CD14-positive monocyte (primary cell): ENCODE measurements around the gene LOXHD1. TPM values are rescaled to one million over a fixed set of nuclear protein-coding genes. Genes with fewer than 3 reads are reported as not detected.

Source experiments
- DNase-seq, 3 donors: peaks; one replicate each; pipeline ENCODE4 v3.0.0-alpha.2; 2011 to 2022
- H2AFZ ChIP-seq: 2 replicates; pipeline ENCODE4 v1.6.0; 2012; ENCODE audit warnings: mild to moderate bottlenecking, low read depth, low read length, inconsistent platforms; ENCODE audit not compliant: insufficient read depth, poor library complexity, severe bottlenecking
- H3K27ac ChIP-seq, 2 donors: 1 replicate in 1 of 2; 2 replicates in 1 of 2; pipeline ENCODE4 v1.5.1; 2012 to 2013; ENCODE audit warnings: low read length in 2 of 2, control low read depth in 1 of 2, inconsistent platforms in 1 of 2, low read depth in 1 of 2, mild to moderate bottlenecking in 1 of 2
- H3K27me3 ChIP-seq, 2 donors: one replicate each; pipeline versions ENCODE4 v1.6.0 to v1.6.1; 2011 to 2013; ENCODE audit warnings: low read length in 2 of 2; ENCODE audit not compliant: control insufficient read depth in 2 of 2, insufficient read depth in 2 of 2
- H3K36me3 ChIP-seq, 2 donors: replicated peaks in 1 of 2; 1 replicate in 1 of 2; 2 replicates in 1 of 2; pipeline versions ENCODE4 v1.5.1 to v1.6.1; 2012 to 2013; ENCODE audit warnings: low read length in 2 of 2, control low read depth in 1 of 2, inconsistent platforms in 1 of 2, mild to moderate bottlenecking in 1 of 2; ENCODE audit not compliant: insufficient read depth in 2 of 2, control insufficient read depth in 1 of 2
- H3K4me1 ChIP-seq, 2 donors: 1 replicate in 1 of 2; 2 replicates in 1 of 2; pipeline versions ENCODE4 v1.5.1 to v1.6.1; 2012 to 2013; ENCODE audit warnings: low read length in 2 of 2, control low read depth in 1 of 2, inconsistent platforms in 1 of 2, mild to moderate bottlenecking in 1 of 2, moderate library complexity in 1 of 2; ENCODE audit not compliant: insufficient read depth in 2 of 2, control insufficient read depth in 1 of 2
- H3K4me2 ChIP-seq: replicated peaks from 2 replicates; pipeline ENCODE3; 2012; ENCODE audit warnings: low read length, moderate library complexity, mild to moderate bottlenecking; ENCODE audit not compliant: poor library complexity, severe bottlenecking; ENCODE audit errors: extremely low read depth
- H3K4me3 ChIP-seq, 3 experiments: fragments of 200-600 bp in 1 of 3; sonication (generic) in 1 of 3; replicated peaks in 1 of 3; 1 replicate in 2 of 3; 2 replicates in 1 of 3; pipeline ENCODE4 v1.5.1; 2011 to 2013; ENCODE audit warnings: low read length in 3 of 3, mild to moderate bottlenecking in 3 of 3, control low read depth in 2 of 3, low read depth in 2 of 3, inconsistent platforms in 1 of 3, moderate library complexity in 1 of 3
- H3K79me2 ChIP-seq: 2 replicates; pipeline ENCODE4 v1.6.0; 2012; ENCODE audit warnings: mild to moderate bottlenecking, control low read depth, inconsistent platforms, low read length, moderate library complexity; ENCODE audit not compliant: insufficient read depth
- H3K9ac ChIP-seq: 2 replicates; pipeline ENCODE4 v1.6.0; 2017; ENCODE audit warnings: low read length, mild to moderate bottlenecking; ENCODE audit not compliant: insufficient read depth, poor library complexity, severe bottlenecking
- H3K9me3 ChIP-seq, 2 donors: replicated peaks in 1 of 2; 1 replicate in 1 of 2; 2 replicates in 1 of 2; pipeline versions ENCODE4 v1.5.1 to v1.6.1; 2012 to 2013; ENCODE audit warnings: low read length in 2 of 2, control low read depth in 1 of 2; ENCODE audit not compliant: control insufficient read depth in 1 of 2, insufficient read depth in 1 of 2
- H4K20me1 ChIP-seq: 2 replicates; pipeline ENCODE4 v1.6.0; 2012; ENCODE audit warnings: mild to moderate bottlenecking, low read length, control low read depth, moderate library complexity; ENCODE audit not compliant: insufficient read depth
- H3K27ac Mint-ChIP-seq, 7 donors: one replicate each; pipeline ENCODE4 v1.8.0; 2020; ENCODE audit warnings: mild to moderate bottlenecking in 7 of 7, mixed read lengths in 7 of 7, moderate library complexity in 6 of 7, inconsistent platforms in 2 of 7
- H3K27me3 Mint-ChIP-seq, 3 donors: one replicate each; pipeline ENCODE4 v1.8.0; 2021 to 2022; ENCODE audit warnings: low read depth in 3 of 3, mild to moderate bottlenecking in 3 of 3, mixed read lengths in 3 of 3, moderate library complexity in 3 of 3, inconsistent platforms in 1 of 3
- H3K36me3 Mint-ChIP-seq, 2 donors: one replicate each; pipeline ENCODE4 v1.8.0; 2020; ENCODE audit warnings: mixed read lengths in 2 of 2, inconsistent platforms in 1 of 2, mild to moderate bottlenecking in 1 of 2
- H3K4me1 Mint-ChIP-seq: one replicate; pipeline ENCODE4 v1.8.0; 2020; ENCODE audit warnings: mild to moderate bottlenecking, mixed read lengths
- H3K4me3 Mint-ChIP-seq, 2 donors: one replicate each; pipeline ENCODE4 v1.8.0; 2020; ENCODE audit warnings: mild to moderate bottlenecking in 2 of 2, mixed read lengths in 2 of 2, moderate library complexity in 1 of 2
- H3K9me3 Mint-ChIP-seq, 7 donors: one replicate each; pipeline ENCODE4 v1.8.0; 2020 to 2022; ENCODE audit warnings: mixed read lengths in 7 of 7, mild to moderate bottlenecking in 6 of 7, moderate library complexity in 6 of 7, inconsistent platforms in 2 of 7
- WGBS: methylation state at CpG from one replicate; pipeline ENCODE4 v1.1.5; 2013; ENCODE audit warnings: missing lambda C conversion rate; ENCODE audit not compliant: insufficient coverage; 5-methylcytosine and 5-hydroxymethylcytosine counted together
- intact Hi-C, 2 donors: fragments of 100-400 bp; cut with micrococcal nuclease; formaldehyde crosslinking; loops; one replicate each; pipeline versions ENCODE4 v1.15.0 to v1.15.1; 2023
- polyA plus RNA-seq, 3 donors: library from polyadenylated mRNA; depleted of rRNA in 1 of 3; unstranded in 2 of 3; stranded (reverse) in 1 of 3; fragments of 300-500 nt in 2 of 3; fragments of >200 nt in 1 of 3; fragmentation: Illumina TruSeq in 2 of 3; gene quantifications; 1 replicate in 2 of 3; 2 replicates in 1 of 3; pipeline ENCODE4 v1.2.3, GENCODE V29; 2012 to 2021
- TF ChIP-seq, protein P1 (sequence below): fragments of 200-600 bp; IDR thresholded peaks from one replicate; pipeline ENCODE4 v1.8.0; 2022; ENCODE audit warnings: antibody characterized with exemption, mild to moderate bottlenecking

The LOXHD1 gene
- polyA plus RNA-seq, 3 donors: 0.33 to 10.9 (median 0.61) TPM

GRCh38 chr18:46601141-46601805, 55.7 kb downstream of the LOXHD1 start:
- WGBS: 81% methylated on average over 9 of the region's 17 CpGs
- Histone ChIP-seq H3K4me2 (peak overlapping the region; percentile 74), H3K27me3 (no peaks in the 10 kb centered on the region), H3K9me3 (peaks cover 0 to 4% of the 10 kb centered on the region in 2 donors), H3K4me1 (peaks cover 30 to 49% of the 10 kb centered on the region in 2 donors), H4K20me1 (no peaks in the 10 kb centered on the region), H3K36me3 (no peaks in the 10 kb centered on the region), H3K79me2 (peaks cover 25% of the 10 kb centered on the region), H3K4me3 (peak overlapping the region; percentile 28 to 76 (median 62)), H3K9ac (peak overlapping the region; percentile 61), H2AFZ (peak overlapping the region; percentile 51), H3K27ac (peak overlapping the region; percentile 89 to 92)
- peaks cover 0 to 5% (median 4%) of the 10 kb centered on the region in 3 donors for H3K27me3 Mint-ChIP-seq
- H3K27ac Mint-ChIP-seq: peak overlapping the region; percentile 48 to 94 (median 91)
- peak; percentile 28 to 76 (median 63) for DNase-seq
- H3K4me3 Mint-ChIP-seq: peak overlapping the region; percentile 42 to 89
- no peaks in the 10 kb centered on the region for H3K36me3 Mint-ChIP-seq
- intact Hi-C loops: no loop called here
- TF ChIP-seq, protein P1, sequence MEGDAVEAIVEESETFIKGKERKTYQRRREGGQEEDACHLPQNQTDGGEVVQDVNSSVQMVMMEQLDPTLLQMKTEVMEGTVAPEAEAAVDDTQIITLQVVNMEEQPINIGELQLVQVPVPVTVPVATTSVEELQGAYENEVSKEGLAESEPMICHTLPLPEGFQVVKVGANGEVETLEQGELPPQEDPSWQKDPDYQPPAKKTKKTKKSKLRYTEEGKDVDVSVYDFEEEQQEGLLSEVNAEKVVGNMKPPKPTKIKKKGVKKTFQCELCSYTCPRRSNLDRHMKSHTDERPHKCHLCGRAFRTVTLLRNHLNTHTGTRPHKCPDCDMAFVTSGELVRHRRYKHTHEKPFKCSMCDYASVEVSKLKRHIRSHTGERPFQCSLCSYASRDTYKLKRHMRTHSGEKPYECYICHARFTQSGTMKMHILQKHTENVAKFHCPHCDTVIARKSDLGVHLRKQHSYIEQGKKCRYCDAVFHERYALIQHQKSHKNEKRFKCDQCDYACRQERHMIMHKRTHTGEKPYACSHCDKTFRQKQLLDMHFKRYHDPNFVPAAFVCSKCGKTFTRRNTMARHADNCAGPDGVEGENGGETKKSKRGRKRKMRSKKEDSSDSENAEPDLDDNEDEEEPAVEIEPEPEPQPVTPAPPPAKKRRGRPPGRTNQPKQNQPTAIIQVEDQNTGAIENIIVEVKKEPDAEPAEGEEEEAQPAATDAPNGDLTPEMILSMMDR: no peak
- peaks cover 21% of the 10 kb centered on the region for H3K4me1 Mint-ChIP-seq
- H3K9me3 Mint-ChIP-seq: peaks cover 0 to 7% (median 4%) of the 10 kb centered on the region in 7 donors

DNA sequence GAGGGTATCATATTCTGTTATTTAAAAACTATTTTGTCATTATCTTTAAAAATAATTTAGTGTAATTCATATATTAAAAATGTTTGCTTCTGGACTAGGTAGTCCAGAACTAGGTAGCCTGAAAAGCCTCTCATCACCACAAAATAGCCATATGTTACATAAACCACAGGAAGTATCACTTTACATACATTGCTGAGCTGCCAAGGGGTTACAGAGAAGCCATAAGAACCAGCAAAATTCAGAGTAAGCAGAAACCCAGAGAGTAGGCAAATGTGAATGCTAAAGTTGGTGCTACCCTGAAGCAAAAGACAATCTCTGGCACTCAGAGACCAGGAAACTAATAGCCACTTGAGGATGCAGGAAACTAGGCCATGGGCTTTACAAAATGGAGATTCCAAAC, 60.9 kb downstream of the LOXHD1 start:
- H3K27ac Mint-ChIP-seq: no peak overlapping the region
- Histone ChIP-seq H3K4me3 (no peak overlapping the region), H2AFZ (peak overlapping the region; percentile 37), H3K4me2 (no peak overlapping the region), H3K79me2 (peaks cover 25% of the 10 kb centered on the region), H3K27ac (no peak overlapping the region), H3K9ac (no peak overlapping the region), H3K9me3 (peaks cover 0 to 4% of the 10 kb centered on the region in 2 donors), H3K36me3 (peaks cover 2 to 15% of the 10 kb centered on the region in 2 donors), H3K4me1 (peaks cover 23 to 39% of the 10 kb centered on the region in 2 donors), H4K20me1 (no peaks in the 10 kb centered on the region), H3K27me3 (no peaks in the 10 kb centered on the region)
- TF ChIP-seq, protein P1: no peak
- H3K4me3 Mint-ChIP-seq: no peak overlapping the region
- intact Hi-C loops: no loop called here
- H3K4me1 Mint-ChIP-seq: peaks cover 17% of the 10 kb centered on the region
- peaks cover 0 to 5% (median 1%) of the 10 kb centered on the region in 3 donors for H3K27me3 Mint-ChIP-seq
- H3K9me3 Mint-ChIP-seq: peaks cover 0 to 7% (median 4%) of the 10 kb centered on the region in 7 donors
- peaks cover 0 to 6% of the 10 kb centered on the region in 2 donors for H3K36me3 Mint-ChIP-seq
- DNase-seq: no peak
